GM12874 (cell line): ENCODE data around the gene IRF2BP2.

Source experiments
- TF ChIP-seq, protein P1 (sequence below): IDR thresholded peaks from 2 replicates; pipeline ENCODE4 v1.5.1; 2011; ENCODE audit warnings: low read depth, mild to moderate bottlenecking, control low read depth, low read length, moderate library complexity; ENCODE audit not compliant: insufficient read depth

The IRF2BP2 gene

GRCh38 chr1:234621657-234622335 lies 11.8 kb upstream of the IRF2BP2 start:
- TF ChIP-seq, protein P1, sequence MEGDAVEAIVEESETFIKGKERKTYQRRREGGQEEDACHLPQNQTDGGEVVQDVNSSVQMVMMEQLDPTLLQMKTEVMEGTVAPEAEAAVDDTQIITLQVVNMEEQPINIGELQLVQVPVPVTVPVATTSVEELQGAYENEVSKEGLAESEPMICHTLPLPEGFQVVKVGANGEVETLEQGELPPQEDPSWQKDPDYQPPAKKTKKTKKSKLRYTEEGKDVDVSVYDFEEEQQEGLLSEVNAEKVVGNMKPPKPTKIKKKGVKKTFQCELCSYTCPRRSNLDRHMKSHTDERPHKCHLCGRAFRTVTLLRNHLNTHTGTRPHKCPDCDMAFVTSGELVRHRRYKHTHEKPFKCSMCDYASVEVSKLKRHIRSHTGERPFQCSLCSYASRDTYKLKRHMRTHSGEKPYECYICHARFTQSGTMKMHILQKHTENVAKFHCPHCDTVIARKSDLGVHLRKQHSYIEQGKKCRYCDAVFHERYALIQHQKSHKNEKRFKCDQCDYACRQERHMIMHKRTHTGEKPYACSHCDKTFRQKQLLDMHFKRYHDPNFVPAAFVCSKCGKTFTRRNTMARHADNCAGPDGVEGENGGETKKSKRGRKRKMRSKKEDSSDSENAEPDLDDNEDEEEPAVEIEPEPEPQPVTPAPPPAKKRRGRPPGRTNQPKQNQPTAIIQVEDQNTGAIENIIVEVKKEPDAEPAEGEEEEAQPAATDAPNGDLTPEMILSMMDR: no peak

- TF ChIP-seq, protein P1: no peak
Measured at GRCh38 chr1:234621127-234621468, 11.1 kb upstream of the IRF2BP2 start.

GRCh38 chr1:234620272-234621126 lies 10.5 kb upstream of the IRF2BP2 start:
- TF ChIP-seq, protein P1: no peak

- TF ChIP-seq, protein P1: no peak
Measured at GRCh38 chr1:234619794-234620247, 9.8 kb upstream of the IRF2BP2 start.

DNA sequence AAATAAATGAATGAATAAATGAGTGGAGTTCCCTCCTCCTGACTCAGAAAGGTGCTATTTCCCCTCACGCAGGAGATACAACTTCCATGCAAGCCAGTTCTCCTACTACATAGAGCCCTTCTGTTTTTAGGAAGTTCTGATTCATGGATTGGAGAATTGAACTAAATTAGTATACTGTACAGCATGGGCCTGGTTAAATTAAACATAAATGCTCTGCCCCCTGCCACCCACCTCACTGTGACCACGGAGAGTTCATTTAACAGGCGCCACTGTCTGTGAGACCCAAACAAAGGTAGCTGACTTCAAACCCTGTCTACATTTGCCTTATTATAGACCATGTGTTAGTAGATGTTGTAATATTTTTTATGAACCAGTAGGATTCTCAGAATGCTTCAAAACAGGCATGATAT lies 9.1 kb upstream of the IRF2BP2 start:
- TF ChIP-seq, protein P1: no peak

GRCh38 chr1:234618737-234619049 lies 8.7 kb upstream of the IRF2BP2 start:
- TF ChIP-seq, protein P1: no peak

- TF ChIP-seq, protein P1: no peak
Measured at GRCh38 chr1:234617986-234618736, 8.2 kb upstream of the IRF2BP2 start.
